HEK293T (cell line): ENCODE results near the gene TEX38.
A peak's percentile ranks its signal among the peaks of the same experiment; 100 is the strongest.
"Not testable (repeated sequence)": the region's sequence is repeated elsewhere in the genome, so short reads cannot be mapped to it uniquely, and the experiment has no call there.

Experiments
- CTCF ChIA-PET: fragments of 350-600 bp; formaldehyde crosslinking; extraction: SDS; loops from one replicate; lab custom pipeline; 2021; ENCODE audit warnings: antibody characterized with exemption, inconsistent platforms; lab: Yijun Ruan, JAX
- POLR2A ChIA-PET: fragments of 350-600 bp; formaldehyde crosslinking; extraction: SDS; loops from one replicate; lab custom pipeline; 2020; ENCODE audit warnings: antibody characterized with exemption, inconsistent platforms; lab: Yijun Ruan, JAX
- DNase-seq: peaks from one replicate; pipeline ENCODE4 v3.0.0; 2012; ENCODE audit warnings: mixed read lengths; ENCODE audit errors: extremely low spot score
- ARNT ChIP-seq: fragments of 450-650 bp; IDR thresholded peaks from 2 replicates; pipeline ENCODE4 v1.6.1; 2017; ENCODE audit warnings: mild to moderate bottlenecking
- BHLHE40 ChIP-seq: fragments of 450-650 bp; IDR thresholded peaks from 2 replicates; pipeline ENCODE4 v1.6.1; 2016; ENCODE audit warnings: mild to moderate bottlenecking, moderate library complexity, borderline replicate concordance
- CTBP1 ChIP-seq: fragments of 450-650 bp; IDR thresholded peaks from 2 replicates; pipeline ENCODE4 v1.6.1; 2016; ENCODE audit warnings: borderline replicate concordance
- ELF4 ChIP-seq: fragments of 450-650 bp; IDR thresholded peaks from 2 replicates; pipeline ENCODE4 v1.6.1; 2017; ENCODE audit warnings: antibody characterized with exemption
- FOXA1 ChIP-seq: fragments of 450-650 bp; IDR thresholded peaks from 2 replicates; pipeline ENCODE4 v1.6.1; 2016; ENCODE audit warnings: mild to moderate bottlenecking
- FOXK2 ChIP-seq: fragments of 450-650 bp; IDR thresholded peaks from 2 replicates; pipeline ENCODE4 v1.6.1; 2016; ENCODE audit warnings: mild to moderate bottlenecking
- FOXM1 ChIP-seq: fragments of 450-650 bp; IDR thresholded peaks from 2 replicates; pipeline ENCODE4 v1.6.1; 2017; ENCODE audit warnings: mild to moderate bottlenecking, borderline replicate concordance
- HDGF ChIP-seq: fragments of 450-650 bp; IDR thresholded peaks from 2 replicates; pipeline ENCODE4 v1.6.1; 2017; ENCODE audit warnings: antibody characterized with exemption, borderline replicate concordance
- L3MBTL2 ChIP-seq: fragments of 450-650 bp; conservative IDR thresholded peaks from 2 replicates; pipeline ENCODE4 v1.6.1; 2016; ENCODE audit warnings: mild to moderate bottlenecking
- LEF1 ChIP-seq: fragments of 450-650 bp; IDR thresholded peaks from 2 replicates; pipeline ENCODE4 v1.6.1; 2017; ENCODE audit warnings: mild to moderate bottlenecking, borderline replicate concordance
- NFRKB ChIP-seq: fragments of 450-650 bp; IDR thresholded peaks from 2 replicates; pipeline ENCODE4 v1.6.1; 2016; ENCODE audit warnings: mild to moderate bottlenecking, moderate library complexity
- PKNOX1 ChIP-seq: fragments of 450-650 bp; IDR thresholded peaks from 2 replicates; pipeline ENCODE4 v1.6.1; 2016
- SP1 ChIP-seq: fragments of 450-650 bp; IDR thresholded peaks from 2 replicates; pipeline ENCODE4 v1.6.1; 2017
- SUZ12 ChIP-seq: fragments of 450-650 bp; IDR thresholded peaks from 2 replicates; pipeline ENCODE4 v1.6.1; 2016; ENCODE audit warnings: mild to moderate bottlenecking
- TARDBP ChIP-seq: fragments of 450-650 bp; IDR thresholded peaks from 2 replicates; pipeline ENCODE4 v1.6.1; 2016
- ZNF384 ChIP-seq: fragments of 450-650 bp; IDR thresholded peaks from 2 replicates; pipeline ENCODE4 v1.6.1; 2016

The TEX38 gene

GRCh38 chr1:46708121-46708520 is 36.5 kb downstream of the TEX38 start:
- DNase-seq: no peak
- ChIA-PET POLR2A (interaction anchor here (1.2 kb wide), 1 partner anchor 104 kb away, joined by 3 read pairs; the partner anchor contains the start of gene MKNK1), CTCF (no interaction called here)
- TF ChIP-seq LEF1 (no peak), ZNF384 (no peak), ARNT (no peak), ELF4 (no peak), PKNOX1 (no peak), TARDBP (no peak), SP1 (no peak), CTBP1 (no peak), HDGF (no peak), FOXA1 (no peak), SUZ12 (no peak)

- no peak for TF ChIP-seq ARNT
- TF ChIP-seq FOXK2: no peak
- TF ChIP-seq HDGF: no peak
- no peak for TF ChIP-seq L3MBTL2
- no peak for TF ChIP-seq PKNOX1
- no peak for TF ChIP-seq NFRKB
- no peak for TF ChIP-seq CTBP1
- no peak for TF ChIP-seq SP1
- ChIA-PET CTCF (no interaction called here), POLR2A (no interaction called here)
- no peak for DNase-seq
Observed at GRCh38 chr1:46714976-46715375, 43.3 kb downstream of the TEX38 start.

GRCh38 chr1:46717654-46718053 is 46.0 kb downstream of the TEX38 start:
- TF ChIP-seq TARDBP: no peak
- TF ChIP-seq SUZ12: no peak
- TF ChIP-seq FOXM1: no peak
- no peak for TF ChIP-seq ZNF384
- no peak for TF ChIP-seq FOXK2
- no peak for TF ChIP-seq FOXA1
- TF ChIP-seq LEF1: no peak
- no peak for TF ChIP-seq ARNT
- TF ChIP-seq ELF4: no peak
- TF ChIP-seq HDGF: no peak
- no peak for DNase-seq
- POLR2A ChIA-PET: no interaction called here
- CTCF ChIA-PET: no interaction called here

GRCh38 chr1:46718340-46718726 is 46.7 kb downstream of the TEX38 start:
- POLR2A ChIA-PET: interaction anchor here (1.5 to 1.9 kb wide), 2 partner anchors 51 to 104 kb away, joined by 4 to 5 read pairs; partner anchors contain the start of gene ATPAF1
- CTCF ChIA-PET: no interaction called here
- DNase-seq: no peak
- TF ChIP-seq FOXK2 (no peak), BHLHE40 (no peak), SP1 (no peak), ELF4 (no peak), L3MBTL2 (no peak), FOXA1 (no peak), LEF1 (no peak), HDGF (no peak), ARNT (no peak), NFRKB (no peak), TARDBP (no peak), FOXM1 (no peak)

GRCh38 chr1:46718727-46719622 is 47.3 kb downstream of the TEX38 start, which contains the start of gene EFCAB14:
EFCAB14 (minus strand) TSS chr1:46719114; CDS start chr1:46718087, 1,027 bp downstream.
- DNase-seq: peak; percentile 98
- POLR2A ChIA-PET: interaction anchor here (1.1 to 1.9 kb wide), 3 partner anchors 51 to 104 kb away, joined by 3 to 5 read pairs (median 4); partner anchors contain the start of gene ATPAF1
- CTCF ChIA-PET: no interaction called here
- TF ChIP-seq L3MBTL2: peak; percentile 58; the same call in 1 of the 2 replicates
- TF ChIP-seq ELF4: peak; percentile 42
- no peak for TF ChIP-seq SP1
- no peak for TF ChIP-seq FOXA1
- no peak for TF ChIP-seq TARDBP
- no peak for TF ChIP-seq FOXK2
- TF ChIP-seq PKNOX1: no peak
- TF ChIP-seq NFRKB: no peak
- no peak for TF ChIP-seq SUZ12
- TF ChIP-seq HDGF: no peak
- no peak for TF ChIP-seq CTBP1
- no peak for TF ChIP-seq ZNF384
- TF ChIP-seq ARNT: no peak
- no peak for TF ChIP-seq LEF1
- TF ChIP-seq BHLHE40: no peak
- TF ChIP-seq FOXM1: peak; percentile 92

- DNase-seq: peak; percentile 14
- TF ChIP-seq ZNF384 (no peak), PKNOX1 (peak; percentile 44; the same call in 1 of the 2 replicates), L3MBTL2 (no peak), TARDBP (no peak), CTBP1 (peak; percentile 55; the same call in 1 of the 2 replicates)
- ChIA-PET POLR2A (interaction anchor here (1.1 to 1.9 kb wide), 3 partner anchors 52 to 105 kb away, joined by 3 to 5 read pairs (median 4); partner anchors contain the start of gene ATPAF1), CTCF (interaction anchor here (0.6 kb wide), 1 partner anchor 12 kb away, joined by 5 read pairs; no protein-coding TSS in a partner anchor)
Observed at GRCh38 chr1:46719689-46720088, 48.0 kb downstream of the TEX38 start.

- CTCF ChIA-PET, DNase-seq: not testable (repeated sequence)
- POLR2A ChIA-PET: interaction anchor here (1.1 kb wide), 1 partner anchor 274 kb away, joined by 3 read pairs; no protein-coding TSS in a partner anchor
Observed at GRCh38 chr1:46720319-46720718, 48.7 kb downstream of the TEX38 start.
